A549 (cell line): Measurements from ENCODE around the gene TEPSIN.

Experiments
- CEBPB ChIP-seq, 2 experiments: fragments of >200 bp in 1 of 2; sonication (Bioruptor Twin) in 1 of 2; formaldehyde crosslinking in 1 of 2; IDR thresholded peaks; 2 replicates each; pipeline ENCODE4 v1.6.1; 2012 to 2016
- CTCF ChIP-seq: fragments of >200 bp; sonication (Bioruptor Twin); formaldehyde crosslinking; IDR thresholded peaks from 3 replicates; pipeline ENCODE4 v1.5.1; 2016
- EP300 ChIP-seq, 2 experiments: fragments of >200 bp; sonication (Bioruptor Twin); formaldehyde crosslinking; IDR thresholded peaks; 2 replicates in 1 of 2; 3 replicates in 1 of 2; pipeline ENCODE4 v1.6.1; 2016 to 2017
- HMGXB4 ChIP-seq: fragments of 250-450 bp; sonication (Bioruptor Pico); IDR thresholded peaks from 2 replicates; pipeline ENCODE4 v1.5.0; 2021; ENCODE audit warnings: mild to moderate bottlenecking, moderate library complexity, borderline replicate concordance
- KDM5A ChIP-seq: fragments of 200-600 bp; sonication (generic); IDR thresholded peaks from 2 replicates; pipeline ENCODE4 v1.6.1; 2016; ENCODE audit warnings: antibody characterized with exemption, mild to moderate bottlenecking
- NR3C1 ChIP-seq: fragments of >200 bp; sonication (Bioruptor Twin); formaldehyde crosslinking; IDR thresholded peaks from 3 replicates; pipeline ENCODE4 v1.6.1; 2017
- PBX3 ChIP-seq: IDR thresholded peaks from 2 replicates; pipeline ENCODE4 v1.6.1; 2012
- RAD21 ChIP-seq, 2 experiments: fragments of >200 bp in 1 of 2; sonication (Bioruptor Twin) in 1 of 2; formaldehyde crosslinking in 1 of 2; IDR thresholded peaks in 1 of 2; conservative IDR thresholded peaks in 1 of 2; 2 replicates in 1 of 2; 3 replicates in 1 of 2; pipeline ENCODE4 v1.6.1; 2012 to 2018; ENCODE audit warnings: inconsistent platforms in 1 of 2
- REST ChIP-seq: fragments of 200-600 bp; sonication (generic); IDR thresholded peaks from 2 replicates; pipeline ENCODE4 v1.6.1; 2016; ENCODE audit warnings: antibody characterized with exemption, mild to moderate bottlenecking, moderate library complexity
- RFX5 ChIP-seq: fragments of 450-650 bp; IDR thresholded peaks from 2 replicates; pipeline ENCODE4 v1.7.1; 2014; ENCODE audit warnings: antibody characterized with exemption, mild to moderate bottlenecking, moderate library complexity
- SMC3 ChIP-seq: fragments of >200 bp; sonication (Bioruptor Twin); formaldehyde crosslinking; IDR thresholded peaks from 3 replicates; pipeline ENCODE4 v1.6.1; 2018; ENCODE audit warnings: inconsistent platforms
- SREBF2 ChIP-seq: fragments of 450-650 bp; IDR thresholded peaks from 2 replicates; pipeline ENCODE4 v1.6.1; 2014; ENCODE audit warnings: mild to moderate bottlenecking, moderate library complexity
- ZSCAN20 ChIP-seq: fragments of 250-450 bp; sonication (Bioruptor Pico); IDR thresholded peaks from 2 replicates; pipeline ENCODE4 v1.8.0; 2022; ENCODE audit warnings: mild to moderate bottlenecking, moderate library complexity

GRCh38 chr17:81276781-81277180 lies 37.9 kb upstream of the TEPSIN start:
- TF ChIP-seq REST, result no peak
- no peak for TF ChIP-seq EP300 (IDR thresholded peaks at IDR 0.05)
- TF ChIP-seq ZSCAN20, result no peak
- TF ChIP-seq HMGXB4 (CRISPR knock-in tag), result no peak
- no peak for TF ChIP-seq KDM5A
- no peak for TF ChIP-seq NR3C1
- TF ChIP-seq CEBPB (IDR thresholded peaks at IDR 0.05), result no peak
- no peak for TF ChIP-seq SMC3
- no peak for TF ChIP-seq CTCF
- TF ChIP-seq RAD21 (conservative IDR thresholded peaks at IDR 0.05 in 1 of 2, IDR thresholded peaks at IDR 0.05 in 1 of 2), result no peak
- TF ChIP-seq SREBF2, result no peak
- TF ChIP-seq RFX5, result no peak
- no peak for TF ChIP-seq PBX3
